Measurements from ENCODE around the gene NBAS. TPM values are rescaled to one million over a fixed set of nuclear protein-coding genes. Genes with fewer than 3 reads are reported as not detected.

Gene NBAS
- total and polyA plus RNA-seq, 2 of the 13 experiments (the other 11 are each of a cell fraction or from before 2014, with no cell fraction given), result 33.6 to 58.7 TPM

DNA sequence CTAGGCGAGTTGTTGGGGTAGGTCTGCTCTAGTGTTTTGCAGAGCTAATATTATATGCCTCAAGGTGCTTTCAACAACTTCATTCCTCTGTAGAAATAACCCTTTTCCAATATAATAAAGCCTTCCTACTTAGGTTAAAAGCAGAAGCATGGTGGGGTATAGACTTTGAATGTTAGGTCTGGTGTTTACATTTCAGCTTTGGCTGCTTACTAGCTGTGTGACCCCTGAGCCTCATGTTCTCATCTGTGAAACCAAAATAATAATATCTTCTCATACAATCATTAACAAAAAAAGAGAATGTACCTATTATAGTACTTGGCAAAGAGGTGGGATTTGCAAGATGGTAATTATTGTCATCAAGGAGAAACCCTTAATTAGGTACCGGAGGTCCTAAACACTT is 386.6 kb downstream of the NBAS start (continued):
- TF ChIP-seq, protein P1, sequence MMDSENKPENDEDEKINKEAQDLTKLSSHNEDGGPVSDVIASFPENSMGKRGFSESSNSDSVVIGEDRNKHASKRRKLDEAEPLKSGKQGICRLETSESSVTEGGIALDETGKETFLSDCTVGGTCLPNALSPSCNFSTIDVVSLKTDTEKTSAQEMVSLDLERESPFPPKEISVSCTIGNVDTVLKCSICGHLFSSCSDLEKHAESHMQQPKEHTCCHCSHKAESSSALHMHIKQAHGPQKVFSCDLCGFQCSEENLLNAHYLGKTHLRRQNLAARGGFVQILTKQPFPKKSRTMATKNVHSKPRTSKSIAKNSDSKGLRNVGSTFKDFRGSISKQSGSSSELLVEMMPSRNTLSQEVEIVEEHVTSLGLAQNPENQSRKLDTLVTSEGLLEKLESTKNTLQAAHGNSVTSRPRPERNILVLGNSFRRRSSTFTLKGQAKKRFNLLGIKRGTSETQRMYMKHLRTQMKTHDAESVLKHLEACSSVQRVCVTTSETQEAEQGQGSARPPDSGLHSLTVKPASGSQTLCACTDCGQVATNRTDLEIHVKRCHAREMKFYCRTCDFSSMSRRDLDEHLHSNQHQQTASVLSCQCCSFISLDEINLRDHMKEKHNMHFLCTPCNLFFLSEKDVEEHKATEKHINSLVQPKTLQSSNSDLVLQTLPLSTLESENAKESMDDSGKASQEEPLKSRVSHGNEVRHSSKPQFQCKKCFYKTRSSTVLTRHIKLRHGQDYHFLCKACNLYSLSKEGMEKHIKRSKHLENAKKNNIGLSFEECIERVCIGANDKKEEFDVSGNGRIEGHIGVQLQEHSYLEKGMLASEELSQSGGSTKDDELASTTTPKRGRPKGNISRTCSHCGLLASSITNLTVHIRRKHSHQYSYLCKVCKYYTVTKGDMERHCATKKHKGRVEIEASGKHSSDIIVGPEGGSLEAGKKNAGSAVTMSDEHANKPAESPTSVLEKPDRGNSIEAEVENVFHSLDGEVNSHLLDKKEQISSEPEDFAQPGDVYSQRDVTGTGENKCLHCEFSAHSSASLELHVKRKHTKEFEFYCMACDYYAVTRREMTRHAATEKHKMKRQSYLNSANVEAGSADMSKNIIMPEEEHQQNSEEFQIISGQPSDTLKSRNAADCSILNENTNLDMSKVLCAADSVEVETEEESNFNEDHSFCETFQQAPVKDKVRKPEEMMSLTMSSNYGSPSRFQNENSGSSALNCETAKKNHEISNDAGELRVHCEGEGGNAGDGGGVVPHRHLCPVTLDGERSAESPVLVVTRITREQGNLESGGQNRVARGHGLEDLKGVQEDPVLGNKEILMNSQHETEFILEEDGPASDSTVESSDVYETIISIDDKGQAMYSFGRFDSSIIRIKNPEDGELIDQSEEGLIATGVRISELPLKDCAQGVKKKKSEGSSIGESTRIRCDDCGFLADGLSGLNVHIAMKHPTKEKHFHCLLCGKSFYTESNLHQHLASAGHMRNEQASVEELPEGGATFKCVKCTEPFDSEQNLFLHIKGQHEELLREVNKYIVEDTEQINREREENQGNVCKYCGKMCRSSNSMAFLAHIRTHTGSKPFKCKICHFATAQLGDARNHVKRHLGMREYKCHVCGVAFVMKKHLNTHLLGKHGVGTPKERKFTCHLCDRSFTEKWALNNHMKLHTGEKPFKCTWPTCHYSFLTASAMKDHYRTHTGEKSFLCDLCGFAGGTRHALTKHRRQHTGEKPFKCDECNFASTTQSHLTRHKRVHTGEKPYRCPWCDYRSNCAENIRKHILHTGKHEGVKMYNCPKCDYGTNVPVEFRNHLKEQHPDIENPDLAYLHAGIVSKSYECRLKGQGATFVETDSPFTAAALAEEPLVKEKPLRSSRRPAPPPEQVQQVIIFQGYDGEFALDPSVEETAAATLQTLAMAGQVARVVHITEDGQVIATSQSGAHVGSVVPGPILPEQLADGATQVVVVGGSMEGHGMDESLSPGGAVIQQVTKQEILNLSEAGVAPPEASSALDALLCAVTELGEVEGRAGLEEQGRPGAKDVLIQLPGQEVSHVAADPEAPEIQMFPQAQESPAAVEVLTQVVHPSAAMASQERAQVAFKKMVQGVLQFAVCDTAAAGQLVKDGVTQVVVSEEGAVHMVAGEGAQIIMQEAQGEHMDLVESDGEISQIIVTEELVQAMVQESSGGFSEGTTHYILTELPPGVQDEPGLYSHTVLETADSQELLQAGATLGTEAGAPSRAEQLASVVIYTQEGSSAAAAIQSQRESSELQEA (CRISPR knock-in tag; IDR thresholded peaks at IDR 0.05; ENCODE audit: not compliant biosample characterization), result no peak
- TF ChIP-seq RARA (CRISPR knock-in tag; IDR thresholded peaks at IDR 0.05) (0 out of 2 replicates have a peak, but pooled peaks have one; percentile 29), JDP2 (CRISPR knock-in tag; IDR thresholded peaks at IDR 0.05; ENCODE audit: borderline replicate concordance) (no peak), SSRP1 (CRISPR knock-in tag; IDR thresholded peaks at IDR 0.05) (no peak), ZNF747 (CRISPR knock-in tag; IDR thresholded peaks at IDR 0.05; ENCODE audit: borderline replicate concordance) (0 out of 2 replicates have a peak, but pooled peaks have one; percentile 30), ZBTB21 (CRISPR knock-in tag; IDR thresholded peaks at IDR 0.05) (no peak), AKAP8 (CRISPR knock-in tag; IDR thresholded peaks at IDR 0.05) (no peak), TCF7L2 (IDR thresholded peaks at IDR 0.05; ENCODE audit: low read depth, low read length) (no peak), ZNF644 (CRISPR knock-in tag; IDR thresholded peaks at IDR 0.05; ENCODE audit: low read depth) (0 out of 2 replicates have a peak, but pooled peaks have one; percentile 22), NFKBIZ (CRISPR knock-in tag; IDR thresholded peaks at IDR 0.05) (no peak), ZNF382 (CRISPR knock-in tag; IDR thresholded peaks at IDR 0.05; ENCODE audit: borderline replicate concordance) (no peak)
- TF ChIP-seq, protein P2, sequence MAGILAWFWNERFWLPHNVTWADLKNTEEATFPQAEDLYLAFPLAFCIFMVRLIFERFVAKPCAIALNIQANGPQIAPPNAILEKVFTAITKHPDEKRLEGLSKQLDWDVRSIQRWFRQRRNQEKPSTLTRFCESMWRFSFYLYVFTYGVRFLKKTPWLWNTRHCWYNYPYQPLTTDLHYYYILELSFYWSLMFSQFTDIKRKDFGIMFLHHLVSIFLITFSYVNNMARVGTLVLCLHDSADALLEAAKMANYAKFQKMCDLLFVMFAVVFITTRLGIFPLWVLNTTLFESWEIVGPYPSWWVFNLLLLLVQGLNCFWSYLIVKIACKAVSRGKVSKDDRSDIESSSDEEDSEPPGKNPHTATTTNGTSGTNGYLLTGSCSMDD (CRISPR knock-in tag; IDR thresholded peaks at IDR 0.05), result no peak
- TF ChIP-seq, protein P3, sequence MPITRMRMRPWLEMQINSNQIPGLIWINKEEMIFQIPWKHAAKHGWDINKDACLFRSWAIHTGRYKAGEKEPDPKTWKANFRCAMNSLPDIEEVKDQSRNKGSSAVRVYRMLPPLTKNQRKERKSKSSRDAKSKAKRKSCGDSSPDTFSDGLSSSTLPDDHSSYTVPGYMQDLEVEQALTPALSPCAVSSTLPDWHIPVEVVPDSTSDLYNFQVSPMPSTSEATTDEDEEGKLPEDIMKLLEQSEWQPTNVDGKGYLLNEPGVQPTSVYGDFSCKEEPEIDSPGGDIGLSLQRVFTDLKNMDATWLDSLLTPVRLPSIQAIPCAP (CRISPR knock-in tag; IDR thresholded peaks at IDR 0.05; ENCODE audit: low read depth), result no peak
- TF ChIP-seq, protein P4, sequence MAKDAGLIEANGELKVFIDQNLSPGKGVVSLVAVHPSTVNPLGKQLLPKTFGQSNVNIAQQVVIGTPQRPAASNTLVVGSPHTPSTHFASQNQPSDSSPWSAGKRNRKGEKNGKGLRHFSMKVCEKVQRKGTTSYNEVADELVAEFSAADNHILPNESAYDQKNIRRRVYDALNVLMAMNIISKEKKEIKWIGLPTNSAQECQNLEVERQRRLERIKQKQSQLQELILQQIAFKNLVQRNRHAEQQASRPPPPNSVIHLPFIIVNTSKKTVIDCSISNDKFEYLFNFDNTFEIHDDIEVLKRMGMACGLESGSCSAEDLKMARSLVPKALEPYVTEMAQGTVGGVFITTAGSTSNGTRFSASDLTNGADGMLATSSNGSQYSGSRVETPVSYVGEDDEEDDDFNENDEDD (CRISPR knock-in tag; IDR thresholded peaks at IDR 0.05; ENCODE audit: borderline replicate concordance), result no peak
- TF ChIP-seq, protein P5, sequence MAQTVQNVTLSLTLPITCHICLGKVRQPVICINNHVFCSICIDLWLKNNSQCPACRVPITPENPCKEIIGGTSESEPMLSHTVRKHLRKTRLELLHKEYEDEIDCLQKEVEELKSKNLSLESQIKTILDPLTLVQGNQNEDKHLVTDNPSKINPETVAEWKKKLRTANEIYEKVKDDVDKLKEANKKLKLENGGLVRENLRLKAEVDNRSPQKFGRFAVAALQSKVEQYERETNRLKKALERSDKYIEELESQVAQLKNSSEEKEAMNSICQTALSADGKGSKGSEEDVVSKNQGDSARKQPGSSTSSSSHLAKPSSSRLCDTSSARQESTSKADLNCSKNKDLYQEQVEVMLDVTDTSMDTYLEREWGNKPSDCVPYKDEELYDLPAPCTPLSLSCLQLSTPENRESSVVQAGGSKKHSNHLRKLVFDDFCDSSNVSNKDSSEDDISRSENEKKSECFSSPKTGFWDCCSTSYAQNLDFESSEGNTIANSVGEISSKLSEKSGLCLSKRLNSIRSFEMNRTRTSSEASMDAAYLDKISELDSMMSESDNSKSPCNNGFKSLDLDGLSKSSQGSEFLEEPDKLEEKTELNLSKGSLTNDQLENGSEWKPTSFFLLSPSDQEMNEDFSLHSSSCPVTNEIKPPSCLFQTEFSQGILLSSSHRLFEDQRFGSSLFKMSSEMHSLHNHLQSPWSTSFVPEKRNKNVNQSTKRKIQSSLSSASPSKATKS (CRISPR knock-in tag; IDR thresholded peaks at IDR 0.05), result no peak

Measured in HepG2 (cell line).